SK-N-SH treated with all-trans-retinoic acid at 6 μM for 48 hours (cell line): ENCODE results near the gene SNRPE.

ENCODE experiments used
- ATAC-seq: fragments of 200-7000 bp; cut with Tn5 transposase; 3 replicates; pipeline ENCODE4 v1.9.1; 2020; ENCODE audit warnings: mild to moderate bottlenecking, moderate library complexity
- ARNTL ChIP-seq: fragments of 450-650 bp; formaldehyde crosslinking; IDR thresholded peaks from 2 replicates; pipeline ENCODE4 v1.5.0; 2020; ENCODE audit warnings: low read depth, mild to moderate bottlenecking, moderate library complexity, borderline replicate concordance
- BACH2 ChIP-seq: fragments of 250-450 bp; sonication (Bioruptor Pico); IDR thresholded peaks from 2 replicates; pipeline ENCODE4 v1.9.0; 2021; ENCODE audit warnings: mild to moderate bottlenecking, borderline replicate concordance
- CREB5 ChIP-seq: fragments of 250-450 bp; sonication (Bioruptor Pico); IDR thresholded peaks from 2 replicates; pipeline ENCODE4 v1.5.1; 2020; ENCODE audit warnings: low read depth, mild to moderate bottlenecking, moderate library complexity
- CSDC2 ChIP-seq: fragments of 250-450 bp; sonication (Bioruptor Pico); IDR thresholded peaks from 2 replicates; pipeline ENCODE4 v1.5.0; 2020; ENCODE audit warnings: mild to moderate bottlenecking, moderate library complexity
- CSRNP3 ChIP-seq: fragments of 250-450 bp; sonication (Bioruptor Pico); IDR thresholded peaks from 2 replicates; pipeline ENCODE4 v1.5.1; 2021; ENCODE audit warnings: mild to moderate bottlenecking, moderate library complexity
- ESRRG ChIP-seq: fragments of 250-450 bp; sonication (Bioruptor Pico); IDR thresholded peaks from 2 replicates; pipeline ENCODE4 v1.6.1; 2021; ENCODE audit warnings: mild to moderate bottlenecking
- GLIS3 ChIP-seq: fragments of 250-450 bp; sonication (Bioruptor Pico); IDR thresholded peaks from 2 replicates; pipeline ENCODE4 v1.5.0; 2020; ENCODE audit warnings: mild to moderate bottlenecking, moderate library complexity
- ISL1 ChIP-seq: fragments of 250-450 bp; sonication (Bioruptor Pico); IDR thresholded peaks from 2 replicates; pipeline ENCODE4 v2.1.2; 2022; ENCODE audit warnings: mild to moderate bottlenecking, moderate library complexity
- OSR1 ChIP-seq: fragments of 250-450 bp; sonication (Bioruptor Pico); IDR thresholded peaks from 2 replicates; pipeline ENCODE4 v1.8.0; 2022; ENCODE audit warnings: moderate library complexity, mild to moderate bottlenecking, inconsistent platforms
- PATZ1 ChIP-seq: fragments of 250-450 bp; sonication (Bioruptor Pico); IDR thresholded peaks from 2 replicates; pipeline ENCODE4 v1.8.0; 2020; ENCODE audit warnings: mild to moderate bottlenecking, moderate library complexity, borderline replicate concordance
- POU6F1 ChIP-seq: fragments of 250-450 bp; sonication (Bioruptor Pico); IDR thresholded peaks from 2 replicates; pipeline ENCODE4 v1.8.0; 2021; ENCODE audit warnings: low read depth, mild to moderate bottlenecking, moderate library complexity, borderline replicate concordance
- PPARA ChIP-seq: fragments of 250-450 bp; sonication (Bioruptor Pico); IDR thresholded peaks from 2 replicates; pipeline ENCODE4 v1.5.0; 2020; ENCODE audit warnings: mild to moderate bottlenecking, borderline replicate concordance
- RARB ChIP-seq: fragments of 250-450 bp; sonication (Bioruptor Pico); IDR thresholded peaks from 2 replicates; pipeline ENCODE4 v1.8.0; 2021; ENCODE audit warnings: mild to moderate bottlenecking, moderate library complexity
- SNAI2 ChIP-seq: fragments of 250-450 bp; sonication (Bioruptor Pico); IDR thresholded peaks from 2 replicates; pipeline ENCODE4 v1.5.0; 2020; ENCODE audit warnings: mild to moderate bottlenecking, moderate library complexity
- TCF4 ChIP-seq: fragments of 250-450 bp; sonication (Bioruptor Pico); IDR thresholded peaks from 2 replicates; pipeline ENCODE4 v1.8.0; 2021; ENCODE audit warnings: mild to moderate bottlenecking, moderate library complexity, borderline replicate concordance
- TOX ChIP-seq: fragments of 250-450 bp; sonication (Bioruptor Pico); IDR thresholded peaks from 2 replicates; pipeline ENCODE4 v1.8.0; 2021; ENCODE audit warnings: mild to moderate bottlenecking, moderate library complexity, borderline replicate concordance
- TSHZ2 ChIP-seq: fragments of 250-450 bp; sonication (Bioruptor Pico); IDR thresholded peaks from 2 replicates; pipeline ENCODE4 v1.5.0; 2020; ENCODE audit warnings: mild to moderate bottlenecking, moderate library complexity
- ZC3H10 ChIP-seq: fragments of 250-450 bp; sonication (Bioruptor Pico); IDR thresholded peaks from 2 replicates; pipeline ENCODE4 v1.5.1; 2021; ENCODE audit warnings: mild to moderate bottlenecking, moderate library complexity
- ZFP3 ChIP-seq: fragments of 250-450 bp; sonication (Bioruptor Pico); IDR thresholded peaks from 2 replicates; pipeline ENCODE4 v1.5.0; 2020; ENCODE audit warnings: mild to moderate bottlenecking, moderate library complexity
- ZFP30 ChIP-seq: fragments of 450-650 bp; formaldehyde crosslinking; IDR thresholded peaks from 2 replicates; pipeline ENCODE4 v1.5.0; 2022; ENCODE audit warnings: mild to moderate bottlenecking, moderate library complexity
- ZNF70 ChIP-seq: fragments of 450-650 bp; formaldehyde crosslinking; IDR thresholded peaks from 2 replicates; pipeline ENCODE4 v1.5.0; 2020; ENCODE audit warnings: mild to moderate bottlenecking, moderate library complexity

The SNRPE gene

GRCh38 chr1:203813581-203814341 is 47.6 kb upstream of the SNRPE start (continued):
- TF ChIP-seq POU6F1: no peak
- no peak for TF ChIP-seq CSDC2 (CRISPR knock-in tag)
- no peak for TF ChIP-seq CREB5 (CRISPR knock-in tag)
- TF ChIP-seq ZFP3: no peak

- TF ChIP-seq ARNTL (CRISPR knock-in tag) (no peak), BACH2 (no peak), GLIS3 (CRISPR knock-in tag) (no peak), ZC3H10 (CRISPR knock-in tag) (no peak), TOX (no peak), ESRRG (no peak), TCF4 (CRISPR knock-in tag) (no peak), ZFP30 (CRISPR knock-in tag) (no peak), CREB5 (CRISPR knock-in tag) (no peak), ISL1 (CRISPR knock-in tag) (no peak), PPARA (CRISPR knock-in tag) (no peak), CSDC2 (CRISPR knock-in tag) (no peak), ZNF70 (CRISPR knock-in tag) (no peak), POU6F1 (no peak), TSHZ2 (no peak)
- TF ChIP-seq, all 23 proteins: peak for 0
- ATAC-seq: no peak
These were observed 43.0 kb upstream of the SNRPE start for GRCh38 chr1:203818399-203818798.

GRCh38 chr1:203823306-203823705 is 38.1 kb upstream of the SNRPE start:
- ATAC-seq: no peak; the same call in 2 of the 3 replicates
- TF ChIP-seq PATZ1 (CRISPR knock-in tag): no peak
- no peak for TF ChIP-seq SNAI2 (CRISPR knock-in tag)
- TF ChIP-seq CREB5 (CRISPR knock-in tag): no peak
- TF ChIP-seq CSRNP3: no peak
- no peak for TF ChIP-seq OSR1
- TF ChIP-seq ARNTL (CRISPR knock-in tag): no peak
- TF ChIP-seq POU6F1: no peak
- TF ChIP-seq RARB (CRISPR knock-in tag): no peak
- TF ChIP-seq ZFP3: no peak
